HFF-Myc (cell line): Measurements from ENCODE around the gene SOCS3.

Source experiments
- DNase-seq: peaks from one replicate; pipeline ENCODE4 v3.0.0-alpha.2; 2011; ENCODE audit warnings: low read depth; ENCODE audit errors: extremely low read depth
- H3K4me3 ChIP-seq: replicated peaks from 2 replicates; pipeline ENCODE4 v1.5.1; 2011; ENCODE audit warnings: low read depth, mild to moderate bottlenecking, control low read depth, low read length
- CTCF ChIP-seq: IDR thresholded peaks from 2 replicates; pipeline ENCODE4 v1.5.1; 2012; ENCODE audit warnings: mild to moderate bottlenecking, low read depth, low read length, control low read depth; ENCODE audit errors: missing control alignments

SOCS3 gene

DNA sequence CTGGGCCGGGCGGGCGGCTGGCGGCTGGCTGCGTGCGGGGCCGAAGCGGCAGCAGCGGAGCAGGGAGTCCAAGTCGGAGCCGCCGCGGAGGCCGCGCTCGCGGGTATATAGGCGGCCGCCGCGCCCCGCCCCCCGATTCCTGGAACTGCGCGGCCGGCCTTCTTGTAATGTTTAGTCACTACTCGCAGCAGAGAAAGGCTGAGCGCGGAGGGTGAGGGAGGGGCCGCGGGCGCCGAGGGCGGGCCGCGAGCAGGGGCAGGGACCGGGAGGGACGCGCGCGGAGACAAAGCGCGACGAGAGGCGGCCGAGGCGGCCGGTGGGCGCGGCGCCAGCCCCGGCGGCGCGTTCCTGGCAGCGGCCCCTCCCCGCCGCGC, at the start of gene SOCS3:
TSS of gene SOCS3 (minus strand) at position 81 of the 374 bp plus-strand sequence. CDS start 982 bp downstream, outside the sequence.
- peak; percentile 81 for DNase-seq
- H3K4me3 ChIP-seq: peak within 1 kb of the TSS; percentile 84
- TF ChIP-seq CTCF: no peak

- TF ChIP-seq CTCF: no peak
- no peak overlapping the region for H3K4me3 ChIP-seq
- no peak for DNase-seq
Measured at GRCh38 chr17:78409191-78409928, 49.5 kb upstream of the SOCS3 start.

- no peak for DNase-seq
- TF ChIP-seq CTCF: no peak
- no peak overlapping the region for H3K4me3 ChIP-seq
Measured at GRCh38 chr17:78408476-78409050, 48.7 kb upstream of the SOCS3 start.

GRCh38 chr17:78407387-78408000, 47.6 kb upstream of the SOCS3 start:
- H3K4me3 ChIP-seq: no peak overlapping the region
- DNase-seq: no peak

GRCh38 chr17:78406920-78407319, 47.0 kb upstream of the SOCS3 start:
- no peak for DNase-seq
- no peak for TF ChIP-seq CTCF
- no peak overlapping the region for H3K4me3 ChIP-seq

More at GRCh38 chr17:78407387-78408000, 47.6 kb upstream of the SOCS3 start:
- TF ChIP-seq CTCF: no peak

GRCh38 chr17:78406396-78406795, 46.5 kb upstream of the SOCS3 start:
- H3K4me3 ChIP-seq: no peak overlapping the region
- TF ChIP-seq CTCF: no peak
- no peak for DNase-seq
